IMR-90 (cell line): ENCODE measurements around the gene WFDC6. TPM values are rescaled to one million over a fixed set of nuclear protein-coding genes. Genes with fewer than 3 reads are reported as not detected.

Source experiments
- ATAC-seq: fragments of 200-7000 bp; cut with Tn5 transposase; 2 replicates; pipeline ENCODE4 v1.9.1; 2020; ENCODE audit warnings: low read depth, mild to moderate bottlenecking, moderate library complexity
- BruUV-seq: library from RNA; stranded (reverse); fragments of 400-500 nt; replicated peaks from 2 replicates; lab custom pipeline; 2021; lab: Mats Ljungman, UMichigan
- CTCF ChIA-PET: fragments of 300-600 bp; formaldehyde crosslinking; extraction: SDS; loops from one replicate; lab custom pipeline; 2021; ENCODE audit warnings: antibody characterized with exemption; lab: Yijun Ruan, JAX
- POLR2A ChIA-PET: fragments of 300-600 bp; sonication (Branson Sonifier 250); formaldehyde crosslinking; loops from one replicate; lab custom pipeline; 2022; ENCODE audit warnings: antibody characterized with exemption; ENCODE audit not compliant: unreplicated experiment; lab: Charles Lee
- DNase-seq: peaks from one replicate; pipeline ENCODE4 v3.0.0; 2013
- H2AFZ ChIP-seq: replicated peaks from 2 replicates; pipeline ENCODE3; 2013; ENCODE audit warnings: low read length, mild to moderate bottlenecking; ENCODE audit not compliant: poor library complexity
- H2AK5ac ChIP-seq: 2 replicates; pipeline ENCODE4 v1.6.1; 2013; ENCODE audit warnings: low read depth, low read length, inconsistent platforms
- H2AK9ac ChIP-seq: replicated peaks from 2 replicates; pipeline ENCODE3; 2013; ENCODE audit warnings: mild to moderate bottlenecking, low read depth, low read length, moderate library complexity; ENCODE audit not compliant: poor library complexity
- H2BK120ac ChIP-seq: 2 replicates; pipeline ENCODE4 v1.6.1; 2013; ENCODE audit warnings: low read depth, low read length, inconsistent platforms
- H2BK15ac ChIP-seq: 3 replicates; pipeline ENCODE4 v1.6.1; 2013; ENCODE audit warnings: low read depth, low read length, inconsistent platforms
- H2BK20ac ChIP-seq: 2 replicates; pipeline ENCODE4 v1.6.1; 2013; ENCODE audit warnings: low read depth, mild to moderate bottlenecking, inconsistent platforms, low read length, moderate library complexity
- H2BK5ac ChIP-seq: 2 replicates; pipeline ENCODE4 v1.6.1; 2013; ENCODE audit warnings: mild to moderate bottlenecking, low read depth, low read length, inconsistent platforms; ENCODE audit not compliant: poor library complexity, severe bottlenecking
- H3K14ac ChIP-seq: replicated peaks from 2 replicates; pipeline ENCODE4 v1.6.1; 2013; ENCODE audit warnings: low read depth, low read length, inconsistent platforms
- H3K18ac ChIP-seq: 2 replicates; pipeline ENCODE4 v1.6.1; 2013; ENCODE audit warnings: low read depth, low read length, control low read depth
- H3K23ac ChIP-seq: 2 replicates; pipeline ENCODE4 v1.6.1; 2013; ENCODE audit warnings: low read depth, low read length, inconsistent platforms
- H3K27ac ChIP-seq: 2 replicates; pipeline ENCODE4 v1.5.1; 2013; ENCODE audit warnings: mild to moderate bottlenecking, control low read depth, low read length; ENCODE audit not compliant: insufficient read depth
- H3K27me3 ChIP-seq: 2 replicates; pipeline ENCODE4 v1.6.1; 2013; ENCODE audit warnings: low read length; ENCODE audit not compliant: control insufficient read depth, insufficient read depth
- H3K36me3 ChIP-seq: 2 replicates; pipeline ENCODE4 v1.6.1; 2013; ENCODE audit warnings: low read length, mixed read lengths; ENCODE audit not compliant: control insufficient read depth, insufficient read depth
- H3K4ac ChIP-seq: 2 replicates; pipeline ENCODE4 v1.6.1; 2013; ENCODE audit warnings: low read depth, low read length, inconsistent platforms
- H3K4me1 ChIP-seq: 2 replicates; pipeline ENCODE4 v1.6.1; 2013; ENCODE audit warnings: low read length, mixed read lengths; ENCODE audit not compliant: control insufficient read depth, insufficient read depth
- H3K4me2 ChIP-seq: 2 replicates; pipeline ENCODE4 v1.6.1; 2013; ENCODE audit warnings: low read depth, mild to moderate bottlenecking, control low read depth, low read length, moderate library complexity
- H3K4me3 ChIP-seq: 2 replicates; pipeline ENCODE4 v1.5.1; 2013; ENCODE audit warnings: low read depth, mild to moderate bottlenecking, control low read depth, low read length, moderate library complexity; ENCODE audit not compliant: insufficient read depth
- H3K56ac ChIP-seq: 2 replicates; pipeline ENCODE4 v1.6.1; 2013; ENCODE audit warnings: low read length, inconsistent platforms; ENCODE audit not compliant: insufficient read depth; ENCODE audit errors: extremely low read depth
- H3K79me1 ChIP-seq, 2 experiments: 2 replicates each; pipeline ENCODE4 v1.6.1; 2013; ENCODE audit warnings: low read length in 2 of 2, inconsistent platforms in 1 of 2, low read depth in 1 of 2
- H3K9ac ChIP-seq: 2 replicates; pipeline ENCODE4 v1.6.1; 2013; ENCODE audit warnings: low read depth, low read length, control low read depth
- H3K9me1 ChIP-seq: 2 replicates; pipeline ENCODE4 v1.6.1; 2013; ENCODE audit warnings: low read length, inconsistent platforms; ENCODE audit not compliant: insufficient read depth
- H3K9me3 ChIP-seq: 2 replicates; pipeline ENCODE4 v1.6.1; 2013; ENCODE audit warnings: low read length; ENCODE audit not compliant: control insufficient read depth, insufficient read depth
- H4K20me1 ChIP-seq: 2 replicates; pipeline ENCODE4 v1.6.1; 2013; ENCODE audit warnings: low read length, inconsistent platforms; ENCODE audit not compliant: insufficient read depth
- H4K5ac ChIP-seq: 2 replicates; pipeline ENCODE4 v1.6.1; 2013; ENCODE audit warnings: mild to moderate bottlenecking, low read depth, low read length, control low read depth
- H4K8ac ChIP-seq, 2 experiments: 2 replicates each; pipeline ENCODE4 v1.6.1; 2013; ENCODE audit warnings: low read depth in 2 of 2, low read length in 2 of 2, control low read depth in 1 of 2, inconsistent platforms in 1 of 2
- H4K91ac ChIP-seq: 2 replicates; pipeline ENCODE4 v1.6.1; 2013; ENCODE audit warnings: low read depth, low read length, inconsistent platforms; ENCODE audit not compliant: insufficient read depth
- BHLHE40 ChIP-seq: fragments of 150-350 bp; IDR thresholded peaks from 2 replicates; pipeline ENCODE4 v1.6.1; 2016; ENCODE audit warnings: mild to moderate bottlenecking, low read depth, low read length
- CHD1 ChIP-seq: IDR thresholded peaks from 2 replicates; pipeline ENCODE4 v1.6.1; 2012; ENCODE audit warnings: low read depth, low read length, improper control_type of control experiment
- MAZ ChIP-seq: IDR thresholded peaks from 2 replicates; pipeline ENCODE4 v1.6.1; 2012; ENCODE audit warnings: low read depth, mild to moderate bottlenecking, low read length, improper control_type of control experiment, moderate library complexity, borderline replicate concordance
- NFE2L2 ChIP-seq: fragments of 150-350 bp; IDR thresholded peaks from 2 replicates; pipeline ENCODE4 v1.6.1; 2016; ENCODE audit warnings: low read depth, mild to moderate bottlenecking, low read length
- POLR2A ChIP-seq: IDR thresholded peaks from 2 replicates; pipeline ENCODE4 v1.6.1; 2012; ENCODE audit warnings: mild to moderate bottlenecking, low read depth, low read length
- RFX5 ChIP-seq: IDR thresholded peaks from 2 replicates; pipeline ENCODE4 v1.8.0; 2012; ENCODE audit warnings: low read depth, mild to moderate bottlenecking, low read length, moderate library complexity
- SMC3 ChIP-seq: fragments of 150-350 bp; IDR thresholded peaks from 2 replicates; pipeline ENCODE4 v1.6.1; 2016; ENCODE audit warnings: low read depth, mild to moderate bottlenecking, antibody characterized with exemption, low read length, moderate library complexity
- WGBS, 2 experiments: methylation state at CpG; one replicate each; pipeline versions ENCODE4 v1.1.5 to v1.1.7; 2013; ENCODE audit warnings: missing lambda C conversion rate in 2 of 2; ENCODE audit not compliant: insufficient read length in 1 of 2; ENCODE audit errors: extremely low coverage in 2 of 2; 5-methylcytosine and 5-hydroxymethylcytosine counted together
- dilution Hi-C: fragments of 300-500 bp; cut with HindIII; formaldehyde crosslinking; loops from one replicate; pipeline ENCODE4 v1.14.3; 2018; ENCODE audit warnings: low sequenced_read_pairs; ENCODE audit not compliant: unreplicated experiment
- in situ Hi-C: fragments of 300-500 bp; cut with MboI; formaldehyde crosslinking; loops from 3 replicates; pipeline ENCODE4 v1.14.3; 2019; ENCODE audit warnings: low sequenced_read_pairs, inconsistent platforms, mixed read lengths
- intact Hi-C: fragments of 100-400 bp; cut with micrococcal nuclease; formaldehyde crosslinking; loops from 2 replicates; pipeline ENCODE4 v1.10.0; 2022
- polyA plus RNA-seq, 3 experiments: library from polyadenylated mRNA; depleted of rRNA; stranded (reverse); fragments of >200 nt; gene quantifications; 2 replicates each; pipeline ENCODE4 v1.2.3, GENCODE V29; 2012; ENCODE audit warnings: low replicate concordance in 1 of 3
- total RNA-seq: library from RNA; depleted of rRNA; stranded (reverse); fragments of >200 nt; gene quantifications from 2 replicates; pipeline ENCODE4 v1.2.3, GENCODE V29; 2012

The WFDC6 gene
- total and polyA plus RNA-seq, 2 of the 4 experiments (the other 2 are of a cell fraction): not detected

GRCh38 chr20:45515147-45515913, 24.0 kb downstream of the WFDC6 start, which contains the start of gene SPINT3:
TSS of gene SPINT3 (minus strand) at chr20:45515622. CDS start at chr20:45515608, 14 bp downstream.
- Histone ChIP-seq H3K79me1 (no peaks in the 10 kb centered on the region), H3K27me3 (no peaks in the 10 kb centered on the region), H2AFZ (no peak within 1 kb of the TSS), H3K4me1 (no peaks in the 10 kb centered on the region), H3K9ac (no peak within 1 kb of the TSS), H2BK5ac (no peak within 1 kb of the TSS), H4K5ac (no peak within 1 kb of the TSS), H4K91ac (no peak within 1 kb of the TSS), H4K8ac (no peak within 1 kb of the TSS), H3K9me1 (no peaks in the 10 kb centered on the region), H2BK20ac (no peak within 1 kb of the TSS), H2BK120ac (no peak within 1 kb of the TSS), H2AK5ac (no peak within 1 kb of the TSS), H3K4me2 (no peak within 1 kb of the TSS), H3K9me3 (no peaks in the 10 kb centered on the region), H2BK15ac (no peak within 1 kb of the TSS), H3K27ac (no peak within 1 kb of the TSS), H2AK9ac (no peak within 1 kb of the TSS), H3K56ac (no peak within 1 kb of the TSS), H3K18ac (no peak within 1 kb of the TSS), H3K14ac (no peak within 1 kb of the TSS), H3K36me3 (no peaks in the 10 kb centered on the region), H3K4ac (no peak within 1 kb of the TSS), H3K4me3 (no peak within 1 kb of the TSS), H3K23ac (no peak within 1 kb of the TSS), H4K20me1 (no peaks in the 10 kb centered on the region)
- WGBS, 2 experiments: no CpG with 5 or more reads among the region's 5 CpGs
- TF ChIP-seq CHD1 (no peak), BHLHE40 (no peak), RFX5 (no peak), MAZ (no peak), SMC3 (no peak), POLR2A (no peak), NFE2L2 (no peak)
- no peak for ATAC-seq
- no TSS peak for BruUV-seq
- ChIA-PET CTCF (no interaction called here), POLR2A (no interaction called here)
- no peak for DNase-seq
- in situ Hi-C loops: no loop called here
- dilution Hi-C loops: no loop called here
- intact Hi-C loops: no loop called here
